ENCODE results near the gene TET2.

- TF ChIP-seq POLR2A (IDR thresholded peaks at IDR 0.05; ENCODE audit: low read length) (no peak), GATA1 (IDR thresholded peaks at IDR 0.05; ENCODE audit: low read depth, low read length) (no peak)
These were observed 126.6 kb downstream of the TET2 start for GRCh38 chr4:105273230-105273629.
